ENCODE data around the gene SULT1E1. TPM values are rescaled to one million over a fixed set of nuclear protein-coding genes. Genes with fewer than 3 reads are reported as not detected.

Gene SULT1E1
- polyA plus RNA-seq, 2 of the 4 experiments (the other 2 are of a cell fraction) = 0.08 TPM; not detected in 1

DNA sequence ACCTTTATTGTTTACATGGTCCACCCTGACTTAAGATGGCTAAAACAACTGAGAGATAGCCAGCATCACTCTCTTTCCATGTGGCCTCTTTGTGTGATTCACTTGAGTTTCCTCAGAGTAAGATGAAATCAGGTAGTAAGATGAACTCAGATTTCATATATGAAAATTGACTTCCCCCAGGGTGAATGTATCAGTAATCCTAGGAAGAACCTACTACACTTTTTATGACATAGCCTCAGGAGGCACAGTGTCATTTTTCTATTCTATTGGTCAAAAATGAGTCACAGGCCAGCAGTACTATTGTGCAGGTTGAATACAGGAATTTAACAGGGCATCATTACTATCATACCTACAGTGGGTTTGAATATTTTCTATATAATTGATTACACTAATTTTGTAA is 14.6 kb upstream of the SULT1E1 start:
- no peak for TF ChIP-seq MAFK (IDR thresholded peaks at IDR 0.05; ENCODE audit: partially characterized antibody)
- TF ChIP-seq, protein P1, sequence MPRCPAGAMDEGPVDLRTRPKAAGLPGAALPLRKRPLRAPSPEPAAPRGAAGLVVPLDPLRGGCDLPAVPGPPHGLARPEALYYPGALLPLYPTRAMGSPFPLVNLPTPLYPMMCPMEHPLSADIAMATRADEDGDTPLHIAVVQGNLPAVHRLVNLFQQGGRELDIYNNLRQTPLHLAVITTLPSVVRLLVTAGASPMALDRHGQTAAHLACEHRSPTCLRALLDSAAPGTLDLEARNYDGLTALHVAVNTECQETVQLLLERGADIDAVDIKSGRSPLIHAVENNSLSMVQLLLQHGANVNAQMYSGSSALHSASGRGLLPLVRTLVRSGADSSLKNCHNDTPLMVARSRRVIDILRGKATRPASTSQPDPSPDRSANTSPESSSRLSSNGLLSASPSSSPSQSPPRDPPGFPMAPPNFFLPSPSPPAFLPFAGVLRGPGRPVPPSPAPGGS (IDR thresholded peaks at IDR 0.05) = no peak
- TF ChIP-seq ZNF302 (CRISPR knock-in tag; IDR thresholded peaks at IDR 0.05) = no peak
- POLR2A ChIA-PET = no interaction called here
- H3K4me3 ChIP-seq = no peak overlapping the region
- H3K9me3 ChIP-seq = no peaks in the 10 kb centered on the region
- DNase-seq (ENCODE audit: low read depth in 1 of 2, low spot score in 1 of 2) (no peak), ATAC-seq (no peak), FAIRE-seq (no peak)
- H3K4me2 ChIP-seq = no peak overlapping the region
- no peaks in the 10 kb centered on the region for H3K4me1 ChIP-seq
- CTCF ChIA-PET = no interaction called here
- no peak overlapping the region for H3K27ac ChIP-seq

DNA sequence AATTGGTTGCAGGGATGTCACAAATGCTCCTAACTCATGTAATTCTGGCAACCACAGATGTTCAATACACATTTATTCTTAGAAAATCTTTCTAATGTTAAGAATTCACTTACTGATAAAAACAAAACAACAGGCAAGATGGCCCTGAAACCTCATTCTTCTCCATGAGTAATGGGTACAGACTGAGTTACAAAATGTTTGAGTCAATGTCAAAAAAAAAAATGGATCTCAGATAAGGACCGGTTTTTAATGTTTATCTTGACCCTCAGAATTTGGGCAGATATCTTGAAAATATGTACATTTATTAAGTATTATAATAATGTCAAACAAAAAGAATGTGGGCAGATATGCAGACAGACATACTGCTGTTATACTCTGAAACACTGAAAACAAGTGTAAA is 1.8 kb upstream of the SULT1E1 start:
- no peaks in the 10 kb centered on the region for H3K4me1 ChIP-seq
- ChIA-PET POLR2A (no interaction called here), CTCF (no interaction called here)
- no peaks in the 10 kb centered on the region for H3K9me3 ChIP-seq
- no peak for ATAC-seq
- FAIRE-seq = no peak
- no peak overlapping the region for H3K27ac ChIP-seq
- H3K4me3 ChIP-seq = no peak overlapping the region
- DNase-seq (ENCODE audit: low read depth in 1 of 2, low spot score in 1 of 2) = no peak
- WGBS (ENCODE audit: missing lambda C conversion rate) = 16% methylated on average over 1 of the region's 1 CpG
- H3K4me2 ChIP-seq = no peak overlapping the region
- TF ChIP-seq HOXB5 (CRISPR knock-in tag; IDR thresholded peaks at IDR 0.05) (no peak), CEBPB (IDR thresholded peaks at IDR 0.05) (no peak), KDM1A (IDR thresholded peaks at IDR 0.05; ENCODE audit: low read depth) (no peak), MAFK (IDR thresholded peaks at IDR 0.05; ENCODE audit: partially characterized antibody) (no peak), EHMT2 (IDR thresholded peaks at IDR 0.05; ENCODE audit: low read depth) (no peak), CBX8 (IDR thresholded peaks at IDR 0.05) (no peak), HOXA7 (CRISPR knock-in tag; IDR thresholded peaks at IDR 0.05) (no peak), EHF (CRISPR knock-in tag; IDR thresholded peaks at IDR 0.05) (no peak), KDM5A (IDR thresholded peaks at IDR 0.05) (no peak)
- TF ChIP-seq, protein P2, sequence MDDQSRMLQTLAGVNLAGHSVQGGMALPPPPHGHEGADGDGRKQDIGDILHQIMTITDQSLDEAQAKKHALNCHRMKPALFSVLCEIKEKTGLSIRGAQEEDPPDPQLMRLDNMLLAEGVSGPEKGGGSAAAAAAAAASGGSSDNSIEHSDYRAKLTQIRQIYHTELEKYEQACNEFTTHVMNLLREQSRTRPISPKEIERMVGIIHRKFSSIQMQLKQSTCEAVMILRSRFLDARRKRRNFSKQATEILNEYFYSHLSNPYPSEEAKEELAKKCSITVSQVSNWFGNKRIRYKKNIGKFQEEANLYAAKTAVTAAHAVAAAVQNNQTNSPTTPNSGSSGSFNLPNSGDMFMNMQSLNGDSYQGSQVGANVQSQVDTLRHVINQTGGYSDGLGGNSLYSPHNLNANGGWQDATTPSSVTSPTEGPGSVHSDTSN (IDR thresholded peaks at IDR 0.05) = no peak
- TF ChIP-seq, protein P3, sequence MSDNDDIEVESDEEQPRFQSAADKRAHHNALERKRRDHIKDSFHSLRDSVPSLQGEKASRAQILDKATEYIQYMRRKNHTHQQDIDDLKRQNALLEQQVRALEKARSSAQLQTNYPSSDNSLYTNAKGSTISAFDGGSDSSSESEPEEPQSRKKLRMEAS (IDR thresholded peaks at IDR 0.05) = no peak

DNA sequence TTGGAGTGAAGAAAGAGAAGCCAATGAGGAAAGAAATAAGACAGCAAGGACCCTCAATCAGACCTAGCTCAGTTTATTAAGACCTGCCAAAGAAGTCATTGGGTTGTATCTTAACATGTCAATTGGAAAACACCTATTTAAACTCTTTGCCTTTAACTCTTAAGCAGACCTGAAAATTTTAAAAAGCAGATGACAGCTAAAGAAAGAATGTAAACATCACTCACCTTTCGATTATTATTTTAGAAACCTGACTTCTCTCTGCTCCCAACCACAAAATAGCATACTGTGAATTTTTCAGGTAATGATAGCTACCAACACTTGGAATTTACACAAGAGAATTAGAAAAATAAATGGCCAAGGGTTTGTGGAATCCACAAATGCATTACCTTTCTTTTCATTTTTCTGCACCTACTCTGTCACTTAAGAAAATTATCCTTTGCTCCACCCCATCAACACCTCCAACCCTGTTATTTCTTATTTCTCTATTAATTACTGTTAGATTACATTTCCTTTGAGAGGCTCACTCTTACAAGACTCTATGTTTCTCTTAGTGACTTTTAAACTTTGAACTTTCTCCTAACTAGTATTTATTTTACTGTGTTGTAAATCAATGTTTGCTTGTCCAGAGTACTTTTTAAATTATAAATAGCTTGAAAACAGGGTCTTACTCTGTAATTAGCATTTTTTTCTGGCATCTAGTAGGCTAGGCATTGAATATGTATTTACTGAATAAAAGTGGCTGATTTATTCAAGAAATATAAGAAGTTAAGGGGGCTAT is 765 bp upstream of the SULT1E1 start:
- DNase-seq (ENCODE audit: low read depth in 1 of 2, low spot score in 1 of 2) (no peak), ATAC-seq (no peak), FAIRE-seq (no peak)
- H3K4me3 ChIP-seq = no peak overlapping the region
- 16% methylated on average over 1 of the region's 1 CpG for WGBS (ENCODE audit: missing lambda C conversion rate)
- no peak overlapping the region for H3K4me2 ChIP-seq
- TF ChIP-seq, protein P4, sequence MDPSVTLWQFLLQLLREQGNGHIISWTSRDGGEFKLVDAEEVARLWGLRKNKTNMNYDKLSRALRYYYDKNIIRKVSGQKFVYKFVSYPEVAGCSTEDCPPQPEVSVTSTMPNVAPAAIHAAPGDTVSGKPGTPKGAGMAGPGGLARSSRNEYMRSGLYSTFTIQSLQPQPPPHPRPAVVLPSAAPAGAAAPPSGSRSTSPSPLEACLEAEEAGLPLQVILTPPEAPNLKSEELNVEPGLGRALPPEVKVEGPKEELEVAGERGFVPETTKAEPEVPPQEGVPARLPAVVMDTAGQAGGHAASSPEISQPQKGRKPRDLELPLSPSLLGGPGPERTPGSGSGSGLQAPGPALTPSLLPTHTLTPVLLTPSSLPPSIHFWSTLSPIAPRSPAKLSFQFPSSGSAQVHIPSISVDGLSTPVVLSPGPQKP (IDR thresholded peaks at IDR 0.05; ENCODE audit: low read depth, low read length) = no peak
- TF ChIP-seq BHLHE40 (IDR thresholded peaks at IDR 0.05; ENCODE audit: low read depth, low read length) (no peak), RARB (CRISPR knock-in tag; IDR thresholded peaks at IDR 0.05) (no peak)
- no peaks in the 10 kb centered on the region for H3K9me3 ChIP-seq
- CTCF ChIA-PET = no interaction called here
- H3K27ac ChIP-seq = no peak overlapping the region
- H3K4me1 ChIP-seq = no peaks in the 10 kb centered on the region
- POLR2A ChIA-PET = no interaction called here

DNA sequence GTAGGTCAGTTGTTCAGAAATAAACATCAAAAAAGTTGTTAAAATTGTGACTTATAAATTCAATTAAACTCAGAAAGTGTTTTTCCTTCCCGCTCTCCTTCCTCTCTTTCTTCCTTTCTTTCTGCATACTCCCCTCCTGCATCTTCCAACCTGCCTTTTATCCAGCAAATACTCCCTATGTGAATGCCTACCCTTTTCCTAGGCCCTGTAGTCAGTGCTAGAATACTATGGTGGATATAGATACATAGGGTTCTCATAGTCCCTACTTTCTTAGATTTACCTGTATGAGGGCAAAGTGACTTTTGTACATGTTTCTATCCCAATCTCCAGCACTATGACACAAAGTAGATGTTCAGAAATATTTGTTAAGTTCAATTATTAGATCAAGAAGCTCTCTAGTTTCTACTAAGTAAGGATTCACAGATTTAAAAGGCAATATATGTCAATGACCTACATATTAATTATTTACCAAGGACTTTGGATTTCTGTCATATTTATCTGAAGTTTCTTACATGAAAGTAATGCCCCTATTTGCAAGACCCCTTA is 732 bp downstream of the SULT1E1 start:
- no peak overlapping the region for H3K27ac ChIP-seq
- no peaks in the 10 kb centered on the region for H3K4me1 ChIP-seq
- CTCF ChIA-PET = no interaction called here
- WGBS (ENCODE audit: missing lambda C conversion rate) = 79% methylated on average over 1 of the region's 1 CpG
- H3K4me2 ChIP-seq = no peak overlapping the region
- H3K4me3 ChIP-seq = no peak overlapping the region
- FAIRE-seq (no peak), ATAC-seq (no peak), DNase-seq (ENCODE audit: low read depth in 1 of 2, low spot score in 1 of 2) (no peak)
- POLR2A ChIA-PET = no interaction called here
- no peaks in the 10 kb centered on the region for H3K9me3 ChIP-seq
- no peak for TF ChIP-seq RNF2 (IDR thresholded peaks at IDR 0.05; ENCODE audit: borderline replicate concordance, low read depth)
- no peak for TF ChIP-seq RCOR1 (IDR thresholded peaks at IDR 0.05; ENCODE audit: low read depth, low read length)
- TF ChIP-seq MYC (IDR thresholded peaks at IDR 0.05; ENCODE audit: borderline replicate concordance, low read length) = no peak
- TF ChIP-seq, protein P1 (IDR thresholded peaks at IDR 0.05) = no peak
- TF ChIP-seq CHD2 (IDR thresholded peaks at IDR 0.05; ENCODE audit: low read length, partially characterized antibody) = no peak
- TF ChIP-seq BHLHE40 (IDR thresholded peaks at IDR 0.05; ENCODE audit: low read depth, low read length) = no peak
- no peak for TF ChIP-seq NFE2L2 (conservative IDR thresholded peaks at IDR 0.05; ENCODE audit: low read length)
- no peak for TF ChIP-seq HOXB13 (CRISPR knock-in tag; IDR thresholded peaks at IDR 0.05; ENCODE audit: low read depth)
- TF ChIP-seq POLR2A (IDR thresholded peaks at IDR 0.05; ENCODE audit: low read length) = no peak
- TF ChIP-seq EHMT2 (IDR thresholded peaks at IDR 0.05; ENCODE audit: low read depth) = no peak
- TF ChIP-seq PHF8 (IDR thresholded peaks at IDR 0.05; ENCODE audit: borderline replicate concordance, low read depth) = no peak
- no peak for TF ChIP-seq POLR2AphosphoS2 (conservative IDR thresholded peaks at IDR 0.05; ENCODE audit: low read length)
- TF ChIP-seq RARB (CRISPR knock-in tag; IDR thresholded peaks at IDR 0.05) = no peak
- TF ChIP-seq CBX8 (IDR thresholded peaks at IDR 0.05) = no peak
- TF ChIP-seq, protein P5, sequence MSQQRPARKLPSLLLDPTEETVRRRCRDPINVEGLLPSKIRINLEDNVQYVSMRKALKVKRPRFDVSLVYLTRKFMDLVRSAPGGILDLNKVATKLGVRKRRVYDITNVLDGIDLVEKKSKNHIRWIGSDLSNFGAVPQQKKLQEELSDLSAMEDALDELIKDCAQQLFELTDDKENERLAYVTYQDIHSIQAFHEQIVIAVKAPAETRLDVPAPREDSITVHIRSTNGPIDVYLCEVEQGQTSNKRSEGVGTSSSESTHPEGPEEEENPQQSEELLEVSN (IDR thresholded peaks at IDR 0.05; ENCODE audit: borderline replicate concordance, low read depth) = no peak
